Peyer's patch (tissue), 4 donors: ENCODE measurements around the gene LRFN5. TPM values are rescaled to one million over a fixed set of nuclear protein-coding genes. Genes with fewer than 3 reads are reported as not detected.

ENCODE experiments used
- DNase-seq, 3 donors: peaks; one replicate each; pipeline ENCODE4 v3.0.0-alpha.2; 2017 to 2019
- H3K27ac ChIP-seq, 4 donors: fragments of 200-600 bp; sonication (generic); one replicate each; pipeline ENCODE4 v1.5.1; 2016 to 2019
- H3K27me3 ChIP-seq, 2 donors: fragments of 200-600 bp; sonication (generic); one replicate each; pipeline ENCODE4 v1.5.1; 2019
- H3K36me3 ChIP-seq, 3 donors: fragments of 200-600 bp; sonication (generic); one replicate each; pipeline ENCODE4 v1.5.1; 2016 to 2019
- H3K4me1 ChIP-seq, 4 donors: fragments of 200-600 bp; sonication (generic); one replicate each; pipeline ENCODE4 v1.5.1; 2016 to 2019
- H3K4me3 ChIP-seq, 4 donors: fragments of 200-600 bp; sonication (generic); 1 replicate in 3 of 4; 2 replicates in 1 of 4; pipeline ENCODE4 v1.5.1; 2016 to 2019; ENCODE audit warnings: mild to moderate bottlenecking in 1 of 4
- H3K9me3 ChIP-seq, 4 donors: fragments of 200-600 bp; sonication (generic); one replicate each; pipeline ENCODE4 v1.5.1; 2016 to 2019; ENCODE audit warnings: mild to moderate bottlenecking in 1 of 4
- POLR2A ChIP-seq, 2 donors: fragments of 450-650 bp; IDR thresholded peaks; one replicate each; pipeline ENCODE4 v1.5.1; 2017; ENCODE audit warnings: antibody characterized with exemption in 2 of 2, mild to moderate bottlenecking in 2 of 2, moderate library complexity in 2 of 2
- total RNA-seq, 4 donors: library from RNA; depleted of rRNA; stranded (reverse); fragments of >200 nt; gene quantifications; one replicate each; pipeline ENCODE4 v1.1.0, GENCODE V29; 2016
- TF ChIP-seq, protein P1 (sequence below), 6 experiments: fragments of 450-650 bp in 4 of 6; fragments of 200-600 bp in 2 of 6; sonication (generic) in 1 of 6; IDR thresholded peaks; one replicate each; pipeline ENCODE4 v1.5.1; 2017 to 2019; ENCODE audit warnings: antibody characterized with exemption in 6 of 6, mild to moderate bottlenecking in 3 of 6, moderate library complexity in 1 of 6

Gene LRFN5
- total RNA-seq, 4 donors from 2014 or later, result 0.67 to 2.5 (median 1.7) TPM; not detected in 1

DNA sequence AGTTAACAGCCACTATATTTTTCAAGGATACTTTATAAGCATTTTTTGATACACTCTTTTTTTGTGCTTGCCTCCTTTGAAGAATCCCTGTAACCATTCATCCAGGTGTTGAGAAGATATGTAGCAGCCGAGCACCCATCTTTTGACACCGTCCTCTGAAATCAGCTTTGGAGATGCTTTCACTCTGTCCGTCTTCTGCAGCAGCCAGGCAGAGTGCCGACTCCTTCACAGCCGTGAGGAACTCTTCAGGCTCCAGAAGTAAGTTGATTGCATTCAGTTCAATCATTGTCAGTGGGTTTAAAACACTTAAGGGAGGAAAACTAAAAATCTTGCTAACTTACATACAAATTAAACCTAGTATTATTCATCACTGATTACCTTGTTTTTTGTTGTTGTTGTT is 160.1 kb downstream of the LRFN5 start:
- Histone ChIP-seq H3K4me3 (no peak overlapping the region), H3K27me3 (no peaks in the 10 kb centered on the region), H3K9me3 (no peaks in the 10 kb centered on the region), H3K27ac (no peak overlapping the region), H3K36me3 (no peaks in the 10 kb centered on the region), H3K4me1 (no peaks in the 10 kb centered on the region)
- TF ChIP-seq POLR2A (IDR thresholded peaks at IDR 0.05), result no peak
- TF ChIP-seq, protein P1, sequence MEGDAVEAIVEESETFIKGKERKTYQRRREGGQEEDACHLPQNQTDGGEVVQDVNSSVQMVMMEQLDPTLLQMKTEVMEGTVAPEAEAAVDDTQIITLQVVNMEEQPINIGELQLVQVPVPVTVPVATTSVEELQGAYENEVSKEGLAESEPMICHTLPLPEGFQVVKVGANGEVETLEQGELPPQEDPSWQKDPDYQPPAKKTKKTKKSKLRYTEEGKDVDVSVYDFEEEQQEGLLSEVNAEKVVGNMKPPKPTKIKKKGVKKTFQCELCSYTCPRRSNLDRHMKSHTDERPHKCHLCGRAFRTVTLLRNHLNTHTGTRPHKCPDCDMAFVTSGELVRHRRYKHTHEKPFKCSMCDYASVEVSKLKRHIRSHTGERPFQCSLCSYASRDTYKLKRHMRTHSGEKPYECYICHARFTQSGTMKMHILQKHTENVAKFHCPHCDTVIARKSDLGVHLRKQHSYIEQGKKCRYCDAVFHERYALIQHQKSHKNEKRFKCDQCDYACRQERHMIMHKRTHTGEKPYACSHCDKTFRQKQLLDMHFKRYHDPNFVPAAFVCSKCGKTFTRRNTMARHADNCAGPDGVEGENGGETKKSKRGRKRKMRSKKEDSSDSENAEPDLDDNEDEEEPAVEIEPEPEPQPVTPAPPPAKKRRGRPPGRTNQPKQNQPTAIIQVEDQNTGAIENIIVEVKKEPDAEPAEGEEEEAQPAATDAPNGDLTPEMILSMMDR (IDR thresholded peaks at IDR 0.05), result no peak
- DNase-seq, result no peak

DNA sequence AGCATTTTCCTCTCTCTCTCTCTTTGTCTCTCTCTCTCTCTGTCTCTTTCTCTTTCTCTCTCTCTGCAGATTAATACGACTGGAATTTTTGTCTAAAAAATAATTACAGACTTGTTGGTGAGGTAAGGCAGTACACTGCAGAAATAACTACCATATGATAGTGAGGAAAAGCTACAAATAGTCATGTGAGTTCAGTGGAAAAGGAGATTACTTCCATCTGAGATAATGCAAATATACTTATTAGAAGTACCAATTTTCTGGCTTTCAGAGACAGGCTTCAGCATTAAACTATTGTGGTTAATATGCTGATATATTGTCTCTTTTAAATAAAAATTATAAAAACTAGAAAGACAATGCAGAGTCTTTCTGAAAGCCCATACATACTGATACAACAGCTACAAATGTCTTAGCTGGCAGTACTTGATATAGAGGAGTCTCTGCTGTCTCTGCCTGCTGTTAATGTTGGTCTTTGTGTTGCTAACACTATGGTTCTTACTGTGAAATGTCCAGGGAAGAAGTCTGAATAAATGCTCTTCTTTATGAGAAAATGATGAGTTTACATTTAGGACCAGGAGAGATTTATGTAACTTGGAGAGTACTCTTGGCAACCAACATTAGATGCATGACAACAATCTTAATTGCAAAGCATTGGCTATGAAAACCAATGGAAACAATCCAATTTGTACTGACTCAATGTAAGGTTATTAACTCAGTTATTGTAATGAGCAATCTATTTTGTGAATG is 167.0 kb downstream of the LRFN5 start:
- Histone ChIP-seq H3K9me3 (no peaks in the 10 kb centered on the region), H3K4me1 (no peaks in the 10 kb centered on the region), H3K36me3 (no peaks in the 10 kb centered on the region), H3K4me3 (no peak overlapping the region), H3K27me3 (no peaks in the 10 kb centered on the region), H3K27ac (no peak overlapping the region)
- DNase-seq, result no peak
- TF ChIP-seq, protein P1 (IDR thresholded peaks at IDR 0.05), result no peak
- no peak for TF ChIP-seq POLR2A (IDR thresholded peaks at IDR 0.05)

DNA sequence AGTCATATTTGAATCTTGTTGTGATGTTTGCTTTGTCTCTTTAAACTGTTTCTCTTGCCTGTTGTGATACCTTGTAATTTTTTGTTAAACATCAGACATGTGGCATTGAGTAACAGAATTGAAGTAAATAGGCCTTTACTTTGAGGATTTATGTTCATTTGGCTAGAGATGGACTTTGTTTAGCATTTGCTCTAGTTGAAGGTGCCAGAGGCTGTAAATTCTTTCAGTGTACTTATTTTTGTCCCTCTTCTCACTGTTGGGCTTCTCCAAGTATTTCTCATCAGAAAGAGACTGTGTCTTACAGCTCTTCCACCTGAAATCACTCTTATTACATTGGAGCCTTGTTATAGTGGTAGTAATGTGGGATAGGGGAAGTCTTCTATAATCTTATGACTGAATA is 175.8 kb downstream of the LRFN5 start:
- Histone ChIP-seq H3K4me3 (no peak overlapping the region), H3K4me1 (no peaks in the 10 kb centered on the region), H3K27ac (no peak overlapping the region), H3K36me3 (no peaks in the 10 kb centered on the region), H3K27me3 (no peaks in the 10 kb centered on the region), H3K9me3 (no peaks in the 10 kb centered on the region)
- DNase-seq, result no peak
- TF ChIP-seq POLR2A (IDR thresholded peaks at IDR 0.05), result no peak
- TF ChIP-seq, protein P1 (IDR thresholded peaks at IDR 0.05), result no peak

DNA sequence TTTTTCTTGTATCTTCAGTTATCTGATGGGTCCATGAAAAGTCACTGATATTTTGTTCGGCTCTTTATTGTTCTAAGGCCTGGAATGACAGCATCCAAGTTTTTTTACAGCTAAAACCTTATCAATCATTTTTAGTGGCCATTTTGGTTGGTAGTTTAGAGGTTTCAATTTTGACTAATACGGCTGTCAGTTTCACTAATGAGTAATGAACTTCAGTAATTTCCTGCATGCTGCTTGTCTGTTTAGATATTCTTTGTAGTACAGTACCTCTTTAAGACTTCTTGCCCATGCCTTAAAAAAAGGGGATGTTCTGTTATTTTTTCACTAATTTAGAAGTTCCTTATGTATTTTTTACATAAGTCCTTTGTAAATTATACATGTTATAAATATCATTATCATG is 176.7 kb downstream of the LRFN5 start:
- no peaks in the 10 kb centered on the region for H3K9me3 ChIP-seq
- DNase-seq, result no peak
- no peaks in the 10 kb centered on the region for H3K27me3 ChIP-seq
- no peaks in the 10 kb centered on the region for H3K36me3 ChIP-seq
- no peak overlapping the region for H3K4me3 ChIP-seq
- TF ChIP-seq POLR2A (IDR thresholded peaks at IDR 0.05), result no peak
- TF ChIP-seq, protein P1 (IDR thresholded peaks at IDR 0.05), result no peak
- no peaks in the 10 kb centered on the region for H3K4me1 ChIP-seq
- H3K27ac ChIP-seq, result no peak overlapping the region

DNA sequence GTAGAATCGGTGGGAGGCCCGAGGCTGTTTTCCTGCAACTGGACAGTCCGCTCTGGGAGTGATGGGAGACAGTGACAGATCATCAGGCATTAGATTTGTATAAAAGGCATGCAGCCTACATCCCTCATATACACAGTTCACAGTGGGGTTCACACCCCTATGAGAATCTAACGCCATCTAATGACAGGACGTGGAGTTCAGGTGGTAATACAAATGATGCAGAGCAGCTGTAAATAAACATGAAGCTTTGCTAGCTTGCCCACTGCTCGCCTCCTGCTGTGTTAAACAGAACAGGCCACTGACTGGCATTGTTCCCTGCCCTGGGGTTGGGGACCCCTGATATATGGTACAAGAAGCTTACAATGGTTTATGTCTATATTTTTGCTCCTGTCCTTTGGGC is 179.0 kb downstream of the LRFN5 start:
- TF ChIP-seq, protein P1 (IDR thresholded peaks at IDR 0.05), result no peak
- no peak for TF ChIP-seq POLR2A (IDR thresholded peaks at IDR 0.05)
- Histone ChIP-seq H3K9me3 (no peaks in the 10 kb centered on the region), H3K4me1 (no peaks in the 10 kb centered on the region), H3K36me3 (no peaks in the 10 kb centered on the region), H3K27ac (no peak overlapping the region), H3K27me3 (no peaks in the 10 kb centered on the region), H3K4me3 (no peak overlapping the region)
- DNase-seq, result no peak
